Neural cell (in vitro differentiated cells): ENCODE results near the gene TPCN1.

Experiments
- CTCF ChIP-seq: fragments of 450-650 bp; IDR thresholded peaks from 2 replicates; pipeline ENCODE4 v1.5.1; 2014; ENCODE audit warnings: antibody characterized with exemption, mild to moderate bottlenecking, moderate library complexity; ENCODE audit not compliant: poor library complexity, severe bottlenecking
- EZH2 ChIP-seq: fragments of 200-600, 300-800 bp; shearing (Covaris generic), sonication (generic); IDR thresholded peaks from 2 replicates; pipeline ENCODE4 v1.6.1; 2014; ENCODE audit warnings: antibody characterized with exemption, low read length, borderline replicate concordance, mild to moderate bottlenecking; ENCODE audit not compliant: insufficient read depth, poor library complexity, severe bottlenecking
- POLR2AphosphoS5 ChIP-seq: IDR thresholded peaks from 2 replicates; pipeline ENCODE4 v1.6.1; 2012
- TAF1 ChIP-seq: IDR thresholded peaks from 2 replicates; pipeline ENCODE4 v1.6.1; 2012; ENCODE audit warnings: low read depth

- no peak for TF ChIP-seq CTCF
- no peak for TF ChIP-seq EZH2
- no peak for TF ChIP-seq POLR2AphosphoS5
- no peak for TF ChIP-seq TAF1
Observed at GRCh38 chr12:113317122-113317521, 95.9 kb downstream of the TPCN1 start.
